Right atrium auricular region (tissue), 2 donors: ENCODE measurements around the gene SYTL2. TPM values are rescaled to one million over a fixed set of nuclear protein-coding genes. Genes with fewer than 3 reads are reported as not detected.

Experiments
- DNase-seq: peaks from one replicate; pipeline ENCODE4 v3.0.0-alpha.2; 2019; ENCODE audit warnings: low spot score
- H3K27ac ChIP-seq, 2 donors: fragments of 200-600 bp; sonication (generic); 1 replicate in 1 of 2; 2 replicates in 1 of 2; pipeline ENCODE4 v1.5.1; 2016 to 2019
- H3K27me3 ChIP-seq, 2 donors: fragments of 200-600 bp; sonication (generic); one replicate each; pipeline versions ENCODE4 v1.5.1 to v1.6.0; 2017 to 2019
- H3K36me3 ChIP-seq: fragments of 200-600 bp; sonication (generic); one replicate; pipeline ENCODE4 v1.5.1; 2016
- H3K4me1 ChIP-seq, 2 donors: fragments of 200-600 bp; sonication (generic); one replicate each; pipeline versions ENCODE4 v1.5.1 to v1.6.0; 2017 to 2019
- H3K4me3 ChIP-seq, 2 donors: fragments of 200-600 bp; sonication (generic); 1 replicate in 1 of 2; 2 replicates in 1 of 2; pipeline ENCODE4 v1.5.1; 2017 to 2019; ENCODE audit warnings: mild to moderate bottlenecking in 1 of 2, moderate library complexity in 1 of 2
- H3K9me3 ChIP-seq, 2 donors: fragments of 200-600 bp; sonication (generic); one replicate each; pipeline ENCODE4 v1.5.1; 2019
- CTCF ChIP-seq, 2 donors: fragments of 200-600 bp; sonication (generic); IDR thresholded peaks; one replicate each; pipeline ENCODE4 v1.5.1; 2019; ENCODE audit warnings: antibody characterized with exemption in 2 of 2
- total RNA-seq, 2 donors: library from RNA; depleted of rRNA; stranded (reverse); fragments of >200 nt; gene quantifications; one replicate each; pipeline ENCODE4 v1.1.0, GENCODE V29; 2016

SYTL2 gene
- total RNA-seq, 2 donors from 2014 or later: 5.0 to 12.1 TPM

- no peak overlapping the region for H3K27ac ChIP-seq
These were observed 110.8 kb downstream of the SYTL2 start for GRCh38 chr11:85699957-85700741.

GRCh38 chr11:85698195-85698594 is 112.7 kb downstream of the SYTL2 start:
- DNase-seq: no peak
- no peaks in the 10 kb centered on the region for H3K36me3 ChIP-seq
- H3K4me3 ChIP-seq: no peak overlapping the region
- H3K4me1 ChIP-seq: no peaks in the 10 kb centered on the region
- H3K9me3 ChIP-seq: no peaks in the 10 kb centered on the region
- no peak overlapping the region for H3K27ac ChIP-seq
- TF ChIP-seq CTCF (IDR thresholded peaks at IDR 0.05): no peak
- no peaks in the 10 kb centered on the region for H3K27me3 ChIP-seq

More at GRCh38 chr11:85699957-85700741, 110.8 kb downstream of the SYTL2 start:
- DNase-seq: no peak
- Histone ChIP-seq H3K4me1 (no peaks in the 10 kb centered on the region), H3K4me3 (no peak overlapping the region), H3K9me3 (no peaks in the 10 kb centered on the region), H3K36me3 (no peaks in the 10 kb centered on the region), H3K27me3 (no peaks in the 10 kb centered on the region)
- no peak for TF ChIP-seq CTCF (IDR thresholded peaks at IDR 0.05)

- TF ChIP-seq CTCF (IDR thresholded peaks at IDR 0.05): no peak
- Histone ChIP-seq H3K27me3 (no peaks in the 10 kb centered on the region), H3K4me3 (no peak overlapping the region), H3K4me1 (no peaks in the 10 kb centered on the region), H3K27ac (no peak overlapping the region), H3K9me3 (no peaks in the 10 kb centered on the region), H3K36me3 (no peaks in the 10 kb centered on the region)
- no peak for DNase-seq
These were observed 113.2 kb downstream of the SYTL2 start for GRCh38 chr11:85697747-85698146.

GRCh38 chr11:85695546-85695945 is 115.4 kb downstream of the SYTL2 start:
- H3K27ac ChIP-seq: no peak overlapping the region
- no peaks in the 10 kb centered on the region for H3K9me3 ChIP-seq
- no peak overlapping the region for H3K4me3 ChIP-seq
- peak in 1 of 2 donors; percentile 1 for TF ChIP-seq CTCF (IDR thresholded peaks at IDR 0.05)
- DNase-seq: no peak
- no peaks in the 10 kb centered on the region for H3K27me3 ChIP-seq
- H3K36me3 ChIP-seq: no peaks in the 10 kb centered on the region
- H3K4me1 ChIP-seq: no peaks in the 10 kb centered on the region

GRCh38 chr11:85694385-85694980 is 116.5 kb downstream of the SYTL2 start:
- TF ChIP-seq CTCF (IDR thresholded peaks at IDR 0.05): peak; percentile 20 to 67
- H3K4me1 ChIP-seq: no peaks in the 10 kb centered on the region
- no peaks in the 10 kb centered on the region for H3K9me3 ChIP-seq
- no peak for DNase-seq
- no peaks in the 10 kb centered on the region for H3K36me3 ChIP-seq
- no peak overlapping the region for H3K4me3 ChIP-seq
- H3K27ac ChIP-seq: no peak overlapping the region
- no peaks in the 10 kb centered on the region for H3K27me3 ChIP-seq
